CD8-positive, alpha-beta memory T cell (primary cell): ENCODE measurements around the gene CD300C. TPM values are rescaled to one million over a fixed set of nuclear protein-coding genes. Genes with fewer than 3 reads are reported as not detected.
A peak's percentile ranks its signal among the peaks of the same experiment; 100 is the strongest.

Experiments
- CTCF ChIA-PET: fragments of 350-600 bp; sonication (Branson Sonifier 250); formaldehyde crosslinking; loops from one replicate; lab custom pipeline; 2021; ENCODE audit warnings: antibody characterized with exemption; lab: Charles Lee
- POLR2A ChIA-PET: fragments of 350-600 bp; sonication (Branson Sonifier 250); formaldehyde crosslinking; loops from one replicate; lab custom pipeline; 2021; ENCODE audit warnings: antibody characterized with exemption; lab: Charles Lee
- DNase-seq, 5 donors: peaks; one replicate each; pipeline versions ENCODE4 v3.0.0 to v3.0.0-alpha.2; 2020 to 2022; ENCODE audit warnings: mixed read lengths in 1 of 5
- H3K27ac ChIP-seq: one replicate; pipeline ENCODE4 v1.7.0; 2013; ENCODE audit warnings: low read depth, mild to moderate bottlenecking, low read length, moderate library complexity
- H3K27me3 ChIP-seq: 2 replicates; pipeline ENCODE4 v1.7.0; 2013; ENCODE audit warnings: low read length, mild to moderate bottlenecking; ENCODE audit not compliant: insufficient read depth, poor library complexity, severe bottlenecking
- H3K36me3 ChIP-seq: 2 replicates; pipeline ENCODE4 v1.7.0; 2013; ENCODE audit warnings: mild to moderate bottlenecking, low read length, moderate library complexity; ENCODE audit not compliant: insufficient read depth
- H3K4me1 ChIP-seq: 2 replicates; pipeline ENCODE4 v1.7.0; 2013; ENCODE audit warnings: mild to moderate bottlenecking, low read length, moderate library complexity; ENCODE audit not compliant: insufficient read depth
- H3K4me3 ChIP-seq: 2 replicates; pipeline ENCODE4 v1.7.0; 2013; ENCODE audit warnings: mild to moderate bottlenecking, low read length
- H3K9me3 ChIP-seq: 2 replicates; pipeline ENCODE4 v1.7.0; 2013; ENCODE audit warnings: mild to moderate bottlenecking, low read length
- H3K27ac Mint-ChIP-seq, 8 donors: one replicate each; pipeline ENCODE4 v1.8.0; 2020 to 2021; ENCODE audit warnings: mixed read lengths in 8 of 8, mild to moderate bottlenecking in 6 of 8, inconsistent platforms in 3 of 8, moderate library complexity in 3 of 8
- H3K27me3 Mint-ChIP-seq, 2 donors: one replicate each; pipeline ENCODE4 v1.8.0; 2020 to 2021; ENCODE audit warnings: mixed read lengths in 2 of 2, mild to moderate bottlenecking in 1 of 2, moderate library complexity in 1 of 2
- H3K36me3 Mint-ChIP-seq, 3 donors: one replicate each; pipeline ENCODE4 v1.8.0; 2020 to 2021; ENCODE audit warnings: mixed read lengths in 3 of 3, inconsistent platforms in 1 of 3, mild to moderate bottlenecking in 1 of 3
- H3K4me1 Mint-ChIP-seq, 3 donors: one replicate each; pipeline ENCODE4 v1.8.0; 2020 to 2021; ENCODE audit warnings: mixed read lengths in 3 of 3, inconsistent platforms in 1 of 3, mild to moderate bottlenecking in 1 of 3
- H3K4me3 Mint-ChIP-seq, 7 donors: one replicate each; pipeline ENCODE4 v1.8.0; 2020 to 2021; ENCODE audit warnings: mixed read lengths in 7 of 7, mild to moderate bottlenecking in 6 of 7, moderate library complexity in 4 of 7, inconsistent platforms in 2 of 7
- H3K9me3 Mint-ChIP-seq, 5 donors: one replicate each; pipeline ENCODE4 v1.8.0; 2020 to 2022; ENCODE audit warnings: mixed read lengths in 5 of 5, mild to moderate bottlenecking in 3 of 5, moderate library complexity in 2 of 5, inconsistent platforms in 1 of 5
- polyA plus RNA-seq: library from polyadenylated mRNA; unstranded; fragments of 300-500 nt; fragmentation: Illumina TruSeq; gene quantifications from one replicate; pipeline ENCODE4 v1.2.3, GENCODE V29; 2021
- total RNA-seq, 2 experiments: library from RNA; stranded (reverse); gene quantifications; one replicate each; pipeline ENCODE4 v1.2.3, GENCODE V29; 2021

The CD300C gene
- total and polyA plus RNA-seq, 3 experiments from 2014 or later = 0.20 TPM; not detected in 2

- H3K9me3 ChIP-seq = no peaks in the 10 kb centered on the region
- H3K27ac ChIP-seq = no peak overlapping the region
- POLR2A ChIA-PET = no interaction called here
- Mint-ChIP-seq H3K9me3 (no peaks in the 10 kb centered on the region), H3K4me3 (no peak overlapping the region), H3K27me3 (peaks cover 17 to 29% of the 10 kb centered on the region in 2 donors), H3K4me1 (no peaks in the 10 kb centered on the region), H3K36me3 (no peaks in the 10 kb centered on the region), H3K27ac (no peak overlapping the region)
- H3K4me3 ChIP-seq = no peak overlapping the region
- no peaks in the 10 kb centered on the region for H3K4me1 ChIP-seq
- CTCF ChIA-PET = no interaction called here
- peaks cover 1% of the 10 kb centered on the region for H3K27me3 ChIP-seq
- no peaks in the 10 kb centered on the region for H3K36me3 ChIP-seq
- no peak for DNase-seq
These were observed 6.6 kb downstream of the CD300C start for GRCh38 chr17:74539281-74539820.

- Mint-ChIP-seq H3K9me3 (no peaks in the 10 kb centered on the region), H3K4me1 (peaks cover 3 to 5% (median 3%) of the 10 kb centered on the region in 3 donors), H3K27ac (no peak overlapping the region), H3K36me3 (no peaks in the 10 kb centered on the region), H3K27me3 (peaks cover 26 to 50% of the 10 kb centered on the region in 2 donors), H3K4me3 (no peak overlapping the region)
- POLR2A ChIA-PET = interaction anchor here (0.8 kb wide), 1 partner anchor 160 kb away, joined by 5 read pairs; no protein-coding TSS in a partner anchor
- H3K27me3 ChIP-seq = peaks cover 3% of the 10 kb centered on the region
- no peaks in the 10 kb centered on the region for H3K4me1 ChIP-seq
- no peak overlapping the region for H3K27ac ChIP-seq
- DNase-seq = no peak
- CTCF ChIA-PET = no interaction called here
- H3K36me3 ChIP-seq = no peaks in the 10 kb centered on the region
- no peak overlapping the region for H3K4me3 ChIP-seq
- no peaks in the 10 kb centered on the region for H3K9me3 ChIP-seq
These were observed 9.0 kb downstream of the CD300C start for GRCh38 chr17:74536890-74537289.

GRCh38 chr17:74532115-74532514 is 13.8 kb downstream of the CD300C start:
- no peak for DNase-seq
- H3K27me3 Mint-ChIP-seq = peaks cover 19 to 70% of the 10 kb centered on the region in 2 donors
- no peak overlapping the region for H3K4me3 ChIP-seq

GRCh38 chr17:74531231-74531761 is 14.6 kb downstream of the CD300C start, which contains the start of gene CD300LB:
Gene CD300LB, minus strand, starts transcription at chr17:74531475. Its CDS starts 125 bp downstream, at chr17:74531350.
- no peaks in the 10 kb centered on the region for H3K4me1 ChIP-seq
- peaks cover 18 to 74% of the 10 kb centered on the region in 2 donors for H3K27me3 Mint-ChIP-seq
- H3K9me3 ChIP-seq = no peaks in the 10 kb centered on the region
- peaks cover 0 to 2% (median 0%) of the 10 kb centered on the region in 5 donors for H3K9me3 Mint-ChIP-seq
- H3K4me3 Mint-ChIP-seq = peak within 1 kb of the TSS in 1 of 7 donors; percentile 83
- DNase-seq = no peak
- CTCF ChIA-PET = interaction anchor here (1.4 to 2.9 kb wide), 3 partner anchors 151 to 320 kb away, joined by 3 to 11 read pairs (median 10); partner anchors contain the start of gene GPR142
- H3K27ac Mint-ChIP-seq = peak within 1 kb of the TSS in 1 of 8 donors; percentile 40
- no peaks in the 10 kb centered on the region for H3K36me3 ChIP-seq
- POLR2A ChIA-PET = no interaction called here
- H3K27ac ChIP-seq = no peak within 1 kb of the TSS
- H3K4me3 ChIP-seq = no peak within 1 kb of the TSS
- H3K36me3 Mint-ChIP-seq = no peaks in the 10 kb centered on the region
- H3K27me3 ChIP-seq = peaks cover 14% of the 10 kb centered on the region
- peaks cover 3 to 5% (median 3%) of the 10 kb centered on the region in 3 donors for H3K4me1 Mint-ChIP-seq

More at GRCh38 chr17:74532115-74532514, 13.8 kb downstream of the CD300C start:
- no peaks in the 10 kb centered on the region for H3K36me3 ChIP-seq
- Mint-ChIP-seq H3K4me3 (peak overlapping the region in 1 of 7 donors; percentile 32), H3K9me3 (peaks cover 0 to 2% (median 0%) of the 10 kb centered on the region in 5 donors), H3K27ac (peak overlapping the region in 1 of 8 donors; percentile 40), H3K4me1 (peaks cover 3 to 5% (median 3%) of the 10 kb centered on the region in 3 donors), H3K36me3 (no peaks in the 10 kb centered on the region)
- no peak overlapping the region for H3K27ac ChIP-seq
- H3K4me1 ChIP-seq = no peaks in the 10 kb centered on the region
- peaks cover 9% of the 10 kb centered on the region for H3K27me3 ChIP-seq
- no peaks in the 10 kb centered on the region for H3K9me3 ChIP-seq
- CTCF ChIA-PET = interaction anchor here (1.4 to 2.9 kb wide), 3 partner anchors 152 to 321 kb away, joined by 3 to 11 read pairs (median 10); partner anchors contain the start of gene GPR142
- POLR2A ChIA-PET = no interaction called here

GRCh38 chr17:74530831-74531150 is 15.1 kb downstream of the CD300C start:
- Histone ChIP-seq H3K27me3 (peaks cover 14% of the 10 kb centered on the region), H3K36me3 (no peaks in the 10 kb centered on the region), H3K4me1 (no peaks in the 10 kb centered on the region), H3K4me3 (no peak overlapping the region), H3K9me3 (no peaks in the 10 kb centered on the region), H3K27ac (no peak overlapping the region)
- peak overlapping the region in 1 of 8 donors; percentile 31 for H3K27ac Mint-ChIP-seq
- peaks cover 0 to 2% (median 0%) of the 10 kb centered on the region in 5 donors for H3K9me3 Mint-ChIP-seq
- ChIA-PET CTCF (interaction anchor here (1.2 kb wide), 1 partner anchor 152 kb away, joined by 3 read pairs; no protein-coding TSS in a partner anchor), POLR2A (no interaction called here)
- peaks cover 18 to 76% of the 10 kb centered on the region in 2 donors for H3K27me3 Mint-ChIP-seq
- H3K4me1 Mint-ChIP-seq = peaks cover 3 to 5% (median 3%) of the 10 kb centered on the region in 3 donors
- no peaks in the 10 kb centered on the region for H3K36me3 Mint-ChIP-seq
- no peak overlapping the region for H3K4me3 Mint-ChIP-seq
- DNase-seq = no peak

GRCh38 chr17:74529243-74529642 is 16.7 kb downstream of the CD300C start:
- CTCF ChIA-PET = no interaction called here
- H3K4me3 ChIP-seq = no peak overlapping the region
- H3K36me3 ChIP-seq = no peaks in the 10 kb centered on the region
- no peaks in the 10 kb centered on the region for H3K4me1 ChIP-seq
- H3K27ac ChIP-seq = no peak overlapping the region
- H3K36me3 Mint-ChIP-seq = no peaks in the 10 kb centered on the region
- POLR2A ChIA-PET = no interaction called here
- peak overlapping the region in 1 of 7 donors; percentile 32 for H3K4me3 Mint-ChIP-seq
- H3K9me3 ChIP-seq = no peaks in the 10 kb centered on the region
- H3K27me3 Mint-ChIP-seq = peaks cover 25 to 81% of the 10 kb centered on the region in 2 donors
- H3K4me1 Mint-ChIP-seq = peaks cover 3 to 5% (median 3%) of the 10 kb centered on the region in 3 donors
- DNase-seq = no peak
- H3K9me3 Mint-ChIP-seq = peaks cover 0 to 2% (median 0%) of the 10 kb centered on the region in 5 donors
- H3K27me3 ChIP-seq = peaks cover 12% of the 10 kb centered on the region
- no peak overlapping the region for H3K27ac Mint-ChIP-seq

- H3K27ac Mint-ChIP-seq = no peak overlapping the region
- Histone ChIP-seq H3K4me1 (no peaks in the 10 kb centered on the region), H3K9me3 (no peaks in the 10 kb centered on the region), H3K4me3 (no peak overlapping the region), H3K36me3 (no peaks in the 10 kb centered on the region), H3K27ac (no peak overlapping the region), H3K27me3 (peaks cover 11% of the 10 kb centered on the region)
- no peak for DNase-seq
- CTCF ChIA-PET = interaction anchor here (0.8 to 1.1 kb wide), 2 partner anchors 149 to 172 kb away, joined by 3 read pairs; no protein-coding TSS in a partner anchor
- H3K4me1 Mint-ChIP-seq = peaks cover 3 to 5% (median 3%) of the 10 kb centered on the region in 3 donors
- POLR2A ChIA-PET = no interaction called here
- H3K4me3 Mint-ChIP-seq = no peak overlapping the region
- H3K27me3 Mint-ChIP-seq = peaks cover 28 to 81% of the 10 kb centered on the region in 2 donors
- H3K36me3 Mint-ChIP-seq = no peaks in the 10 kb centered on the region
- H3K9me3 Mint-ChIP-seq = peaks cover 0 to 2% (median 0%) of the 10 kb centered on the region in 5 donors
These were observed 17.3 kb downstream of the CD300C start for GRCh38 chr17:74528491-74529199.
